ENCODE data around the gene ZNF473.
"Not testable (repeated sequence)": the region's sequence is repeated elsewhere in the genome, so short reads cannot be mapped to it uniquely, and the experiment has no call there.

Gene ZNF473

GRCh38 chr19:50047671-50048070, 21.9 kb downstream of the ZNF473 start:
- DNase-seq (ENCODE audit: low read depth, low spot score): no peak

DNA sequence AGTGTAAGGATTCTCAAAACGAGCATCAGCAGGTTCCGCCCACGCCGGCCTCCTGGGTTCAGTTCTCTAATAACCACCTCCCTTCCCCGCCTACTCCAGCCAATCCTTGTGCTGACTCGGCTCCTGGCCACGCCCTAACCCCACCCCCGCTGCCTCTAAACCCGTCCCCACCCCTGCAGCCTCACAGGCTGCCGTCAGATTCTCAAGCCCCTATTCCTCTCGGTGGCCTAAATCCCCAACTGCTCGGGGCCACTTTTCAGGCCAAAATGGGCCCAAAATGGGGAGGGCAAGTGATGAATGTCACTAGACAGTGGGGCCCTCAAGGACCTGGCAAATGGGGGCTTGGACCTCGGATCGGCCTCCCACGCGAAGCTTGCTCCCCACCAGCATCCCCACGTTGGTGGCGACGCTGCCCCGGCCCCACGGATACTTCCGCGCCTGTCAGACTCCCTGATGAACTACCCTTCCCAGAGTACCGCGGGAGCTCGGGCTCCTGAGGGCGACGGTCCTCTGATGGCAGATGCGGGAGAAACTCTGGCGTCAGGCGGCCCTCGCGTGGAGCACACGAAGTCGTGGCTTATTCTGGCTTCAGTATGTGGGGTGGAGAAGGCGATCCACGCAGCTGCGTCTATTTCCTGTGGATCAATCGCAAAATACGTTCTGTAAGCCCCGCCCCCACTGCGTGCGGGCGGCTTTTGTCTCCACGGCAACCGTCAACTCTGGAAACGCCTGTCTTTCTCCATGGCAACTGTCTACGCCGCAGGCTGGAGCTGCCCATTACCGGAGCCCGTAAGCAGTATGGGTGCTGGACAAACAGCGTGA, 24.8 kb downstream of the ZNF473 start:
- no peak for DNase-seq (ENCODE audit: low read depth, low spot score)

GRCh38 chr19:50051228-50051895, 25.6 kb downstream of the ZNF473 start:
- DNase-seq (ENCODE audit: low read depth, low spot score): not testable (repeated sequence)

DNA sequence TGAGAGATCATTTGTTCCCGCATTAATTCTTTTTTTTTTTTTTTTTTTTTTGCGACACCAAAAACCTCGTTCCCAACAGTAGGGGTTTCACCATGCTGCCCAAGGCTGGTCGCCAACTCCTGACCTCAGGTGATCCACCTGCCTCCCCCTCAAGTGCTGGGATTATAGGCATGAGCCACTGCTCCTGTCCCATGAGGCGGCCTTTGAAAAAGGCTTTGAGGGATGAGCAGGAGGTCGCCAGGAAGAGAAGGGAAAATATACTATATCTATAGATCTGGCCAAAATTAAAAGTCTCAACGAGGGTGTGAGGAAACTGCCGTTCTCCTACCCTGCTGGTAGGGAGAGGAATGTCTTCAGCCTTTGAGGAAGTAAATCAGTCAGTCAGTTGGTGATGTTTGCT, 26.2 kb downstream of the ZNF473 start:
- no peak for DNase-seq (ENCODE audit: low read depth, low spot score)

DNA sequence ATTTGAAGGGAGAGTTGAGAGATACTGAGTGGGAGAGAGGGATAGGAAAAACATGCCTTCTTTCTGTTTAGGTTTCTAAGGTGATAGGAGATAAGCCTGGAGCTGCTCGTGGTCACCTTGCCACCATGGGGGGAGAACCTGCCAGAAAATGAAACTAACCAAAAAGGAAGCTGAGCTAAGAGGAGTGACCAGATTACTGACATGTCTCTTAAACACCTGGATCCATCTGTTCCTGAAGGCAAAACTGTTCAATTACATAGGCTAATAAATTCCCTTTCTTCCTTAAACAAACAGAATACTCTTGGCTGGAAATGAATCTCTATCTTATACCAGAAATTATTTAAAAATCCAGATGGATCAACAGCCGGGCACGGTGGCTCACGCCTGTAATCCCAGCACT, 27.3 kb downstream of the ZNF473 start:
- no peak for DNase-seq (ENCODE audit: low read depth, low spot score)

DNA sequence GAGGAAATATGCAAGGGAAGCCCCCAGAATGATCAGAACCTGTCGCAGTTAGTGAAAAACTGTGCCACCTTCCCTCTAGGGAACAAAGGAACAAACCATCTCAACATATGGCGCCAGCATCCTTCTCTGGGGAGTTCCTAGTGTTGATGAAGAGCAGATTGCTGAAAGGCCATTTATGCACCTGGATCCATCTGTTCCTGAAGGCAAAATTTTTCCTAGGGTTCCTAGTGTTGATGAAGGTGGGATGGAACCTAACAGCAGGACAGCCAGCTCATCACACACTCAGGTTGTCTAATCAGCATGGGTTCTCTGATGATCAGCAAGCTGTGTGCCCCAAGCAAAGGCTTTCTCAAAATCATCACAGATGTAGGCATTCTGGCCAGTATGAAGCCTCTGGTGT, 32.6 kb downstream of the ZNF473 start:
- DNase-seq (ENCODE audit: low read depth, low spot score): no peak

DNA sequence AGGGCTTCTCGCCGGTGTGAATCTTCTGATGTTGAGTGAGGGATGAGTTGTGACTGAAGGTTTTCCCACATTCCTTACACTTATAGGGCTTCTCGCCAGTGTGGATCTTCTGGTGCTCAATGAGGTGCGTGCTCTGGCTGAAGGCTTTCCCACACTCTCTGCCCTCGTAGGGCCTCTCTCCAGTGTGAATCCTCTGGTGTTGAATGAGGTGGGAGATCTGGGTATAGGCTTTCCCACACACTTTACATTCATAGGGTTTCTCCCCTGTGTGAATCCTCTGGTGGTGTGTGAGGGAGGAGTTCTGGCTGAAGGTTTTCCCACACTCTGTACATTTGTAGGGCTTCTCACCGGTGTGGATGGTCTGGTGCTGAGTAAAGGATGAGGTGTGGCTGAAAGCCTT, 33.2 kb downstream of the ZNF473 start:
- DNase-seq (ENCODE audit: low read depth, low spot score): no peak

DNA sequence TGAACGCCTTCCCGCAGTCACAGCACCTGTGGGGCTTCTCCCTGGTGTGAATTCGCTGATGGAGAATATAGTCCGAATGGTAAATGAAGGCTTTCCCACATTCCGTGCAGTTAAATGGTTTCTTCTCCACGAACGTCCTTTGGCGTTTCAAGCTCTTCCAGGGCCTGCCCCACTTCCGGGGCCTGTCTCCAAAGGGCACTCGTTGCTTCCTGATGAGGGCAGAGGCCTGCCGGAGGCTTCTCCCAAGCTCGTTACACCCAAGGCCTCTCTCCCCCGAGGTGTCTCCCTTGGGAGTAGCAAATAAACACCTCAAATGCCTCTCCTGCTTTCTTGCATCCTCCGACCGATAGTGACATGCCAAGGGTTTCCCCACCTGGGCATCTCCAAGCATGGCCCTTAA, 34.3 kb downstream of the ZNF473 start:
- DNase-seq (ENCODE audit: low read depth, low spot score): no peak

DNA sequence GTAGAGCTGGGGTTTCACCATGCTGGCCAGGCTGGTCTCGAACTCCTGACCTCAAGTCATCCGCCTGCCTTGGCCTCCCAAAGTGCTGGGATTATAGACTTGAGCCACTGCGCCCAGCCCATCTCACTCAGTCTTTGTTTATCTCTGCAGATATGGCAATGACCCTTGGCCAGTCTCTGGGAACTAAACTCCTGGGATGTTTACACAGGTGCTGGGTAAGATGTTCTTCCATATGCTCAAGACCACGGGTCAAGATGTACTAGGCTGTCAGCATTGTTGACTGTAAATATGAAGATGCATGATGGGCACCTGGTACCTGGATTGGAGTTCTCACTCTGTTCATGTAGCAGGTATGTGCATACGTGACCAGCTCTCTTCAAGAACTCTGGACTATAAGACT, 35.8 kb downstream of the ZNF473 start:
- DNase-seq (ENCODE audit: low read depth, low spot score): no peak

DNA sequence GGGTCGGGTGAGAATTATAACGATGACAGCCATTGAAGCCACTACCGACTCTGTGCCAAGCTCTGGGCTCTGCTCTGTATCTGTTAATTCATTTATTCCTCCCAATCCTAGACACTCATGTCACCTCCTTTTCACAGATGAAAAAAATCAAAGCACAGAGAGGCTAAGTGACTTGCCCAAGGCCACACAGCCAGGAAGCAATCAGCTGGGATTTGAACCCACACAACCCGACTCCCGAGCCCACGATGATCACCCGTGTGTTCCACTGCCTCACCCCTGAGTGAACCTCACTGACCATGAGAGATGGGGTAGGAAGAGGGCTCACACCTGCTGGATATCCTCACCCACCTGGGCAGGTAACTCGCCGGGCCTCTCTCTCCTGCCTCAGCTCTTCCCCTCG, 40.1 kb downstream of the ZNF473 start:
- no peak for DNase-seq (ENCODE audit: low read depth, low spot score)

DNA sequence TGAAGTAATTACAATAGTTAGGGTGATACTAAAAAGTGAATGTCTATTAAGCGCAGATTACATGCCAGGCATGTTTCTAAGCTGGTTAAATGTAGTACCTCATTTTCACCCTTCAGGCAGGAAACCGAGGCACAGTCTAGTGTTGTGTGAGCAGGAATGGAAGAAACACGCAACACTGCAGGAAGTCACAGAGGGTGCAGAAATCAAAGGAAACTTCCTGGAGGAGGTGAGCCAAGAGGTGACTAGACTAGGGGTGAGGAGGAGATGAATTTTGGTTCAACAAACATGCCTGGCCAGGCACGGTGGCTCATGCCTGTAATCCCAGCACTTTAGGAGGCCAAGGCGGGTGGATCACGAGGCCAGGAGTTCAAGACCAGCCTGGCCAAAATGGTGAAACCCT, 41.8 kb downstream of the ZNF473 start:
- no peak for DNase-seq (ENCODE audit: low read depth, low spot score)

DNA sequence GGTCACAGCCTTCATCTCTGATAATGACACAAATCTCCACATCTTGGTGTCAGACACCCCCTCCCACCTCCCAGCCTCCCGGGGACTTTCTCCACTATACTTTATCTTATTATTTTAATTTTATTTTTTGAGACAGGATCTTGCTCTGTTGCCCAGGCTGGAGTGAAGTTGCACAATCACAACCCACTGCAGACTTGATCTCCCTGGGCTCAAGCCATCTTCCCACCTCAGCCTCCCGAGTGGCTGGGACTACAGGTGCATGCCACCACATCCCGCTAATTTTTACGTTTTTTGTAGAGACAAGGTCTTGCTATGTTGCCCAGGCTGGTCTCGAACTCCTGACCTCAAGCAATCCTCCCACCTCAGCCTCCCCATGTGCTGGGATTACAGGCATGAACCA, 42.6 kb downstream of the ZNF473 start:
- not testable (repeated sequence) for DNase-seq (ENCODE audit: low read depth, low spot score)

DNA sequence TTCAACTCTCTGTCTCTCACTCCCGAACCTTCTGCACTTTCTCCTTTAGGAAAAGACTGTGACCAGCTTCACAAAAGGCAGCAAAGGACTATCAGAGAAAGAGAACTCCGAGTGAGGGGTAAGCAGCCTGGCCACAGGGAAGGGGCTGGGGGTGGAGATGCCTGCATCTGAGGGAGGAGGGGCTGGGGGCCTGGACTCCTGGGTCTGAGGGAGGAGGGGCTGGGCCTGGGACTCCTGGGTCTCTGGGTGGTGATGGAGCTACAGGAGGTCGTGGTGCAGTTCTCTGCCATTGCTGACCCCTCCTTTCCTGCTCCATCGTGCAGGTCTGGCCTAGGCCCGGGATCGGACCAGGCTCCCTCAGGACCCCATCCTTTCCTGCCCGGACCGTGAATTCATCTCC, 49.3 kb downstream of the ZNF473 start:
- not testable (repeated sequence) for DNase-seq (ENCODE audit: low read depth, low spot score)

- DNase-seq (ENCODE audit: low read depth, low spot score): not testable (repeated sequence)
These were observed 50.0 kb downstream of the ZNF473 start for GRCh38 chr19:50075644-50076372.

DNA sequence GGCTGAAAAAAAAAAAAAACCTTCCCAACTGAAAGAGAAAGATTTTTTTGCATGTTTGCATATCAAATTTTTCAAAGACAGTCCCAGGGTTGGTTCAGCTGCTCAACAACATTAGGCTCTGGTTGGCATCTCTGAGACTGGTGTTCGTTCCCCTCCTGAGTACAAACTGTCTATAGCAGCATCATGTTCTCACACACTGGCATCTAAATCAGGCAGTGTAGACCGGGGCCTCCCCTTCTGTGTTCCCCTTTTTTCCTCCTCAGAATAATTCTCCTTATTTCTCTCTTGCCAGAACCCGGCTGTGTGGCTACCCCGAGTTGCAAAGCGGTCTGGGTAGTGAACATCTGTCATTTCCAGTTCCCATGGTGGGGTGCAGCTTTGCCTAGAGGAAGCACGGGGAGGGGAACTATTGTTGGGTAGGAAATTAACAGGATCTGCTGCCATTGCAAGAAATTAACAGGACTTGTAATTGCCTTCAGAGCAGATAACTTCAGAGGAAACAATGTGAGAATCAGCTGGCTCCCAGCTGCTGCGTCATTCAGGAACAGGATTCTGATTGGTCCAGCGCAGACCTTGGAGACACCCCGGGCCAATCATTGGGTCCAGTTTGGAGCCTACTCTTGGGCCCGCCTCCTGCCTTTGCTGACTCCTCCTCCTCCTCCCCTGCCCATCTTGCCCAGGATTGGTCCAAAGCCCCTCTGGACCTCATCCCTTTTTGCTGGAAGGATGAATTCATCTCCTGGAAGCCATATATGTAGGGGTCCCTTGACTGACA, 51.0 kb downstream of the ZNF473 start:
- not testable (repeated sequence) for DNase-seq (ENCODE audit: low read depth, low spot score)

- not testable (repeated sequence) for DNase-seq (ENCODE audit: low read depth, low spot score)
These were observed 53.2 kb downstream of the ZNF473 start for GRCh38 chr19:50079014-50079413.

GRCh38 chr19:50084440-50084839, 58.6 kb downstream of the ZNF473 start:
- not testable (repeated sequence) for DNase-seq (ENCODE audit: low read depth, low spot score)

GRCh38 chr19:50087153-50087552, 61.3 kb downstream of the ZNF473 start:
- DNase-seq (ENCODE audit: low read depth, low spot score): not testable (repeated sequence)

- not testable (repeated sequence) for DNase-seq (ENCODE audit: low read depth, low spot score)
These were observed 64.9 kb downstream of the ZNF473 start for GRCh38 chr19:50090706-50091105.

- DNase-seq (ENCODE audit: low read depth, low spot score): not testable (repeated sequence)
These were observed 66.0 kb downstream of the ZNF473 start for GRCh38 chr19:50091786-50092185.

DNA sequence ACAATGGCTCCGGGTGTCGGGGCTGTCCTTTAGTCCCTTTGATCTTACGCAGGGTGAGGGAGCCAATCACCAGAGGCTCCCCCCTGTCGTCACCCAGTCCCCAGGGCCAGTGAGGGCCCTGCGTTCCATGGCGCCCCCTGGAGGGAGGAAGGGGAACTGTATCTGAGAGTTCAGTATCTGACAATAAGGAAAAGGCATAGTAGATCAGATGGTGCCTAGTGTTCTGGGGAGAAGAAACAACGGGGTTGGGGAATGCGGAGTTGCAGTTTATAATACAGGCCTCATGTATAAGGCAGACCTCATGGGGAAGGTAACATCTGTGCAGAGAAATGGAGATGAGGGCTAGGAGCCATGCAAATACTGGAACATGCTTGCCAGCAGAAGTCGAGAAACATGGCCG, 66.8 kb downstream of the ZNF473 start:
- not testable (repeated sequence) for DNase-seq (ENCODE audit: low read depth, low spot score)

- DNase-seq (ENCODE audit: low read depth, low spot score): not testable (repeated sequence)
These were observed 72.1 kb downstream of the ZNF473 start for GRCh38 chr19:50097884-50098283.
